Calu3 (cell line): ENCODE data around the gene SLC17A2. TPM values are rescaled to one million over a fixed set of nuclear protein-coding genes. Genes with fewer than 3 reads are reported as not detected.

Source experiments
- BruUV-seq: library from RNA; stranded (reverse); fragments of 400-500 nt; replicated peaks from 2 replicates; lab custom pipeline; 2021; lab: Mats Ljungman, UMichigan
- CTCF ChIA-PET: fragments of 300-600 bp; sonication (Branson Sonifier 250); formaldehyde crosslinking; loops from one replicate; lab custom pipeline; 2022; ENCODE audit warnings: antibody characterized with exemption; lab: Charles Lee
- DNase-seq: peaks from one replicate; pipeline ENCODE4 v3.0.0; 2022
- H3K27ac Mint-ChIP-seq: one replicate; pipeline ENCODE4 v1.8.0; 2022; ENCODE audit warnings: mixed read lengths; ENCODE audit not compliant: unreplicated experiment
- H3K27me3 Mint-ChIP-seq: one replicate; pipeline ENCODE4 v1.8.0; 2022; ENCODE audit warnings: mixed read lengths; ENCODE audit not compliant: unreplicated experiment
- H3K36me3 Mint-ChIP-seq: one replicate; pipeline ENCODE4 v1.8.0; 2022; ENCODE audit warnings: mild to moderate bottlenecking, moderate library complexity, mixed read lengths; ENCODE audit not compliant: insufficient read depth, unreplicated experiment
- H3K4me1 Mint-ChIP-seq: one replicate; pipeline ENCODE4 v1.8.0; 2022; ENCODE audit warnings: mild to moderate bottlenecking, low read depth, mixed read lengths; ENCODE audit not compliant: unreplicated experiment
- H3K4me3 Mint-ChIP-seq: one replicate; pipeline ENCODE4 v1.8.0; 2022; ENCODE audit warnings: mild to moderate bottlenecking, low read depth, moderate library complexity, mixed read lengths; ENCODE audit not compliant: unreplicated experiment
- H3K9me3 Mint-ChIP-seq: one replicate; pipeline ENCODE4 v1.8.0; 2022; ENCODE audit warnings: low read depth, mixed read lengths; ENCODE audit not compliant: unreplicated experiment
- CTCF ChIP-seq: fragments of 200-600 bp; IDR thresholded peaks from one replicate; pipeline ENCODE4 v1.8.0; 2022; ENCODE audit warnings: antibody characterized with exemption; ENCODE audit not compliant: unreplicated experiment
- intact Hi-C: fragments of 100-400 bp; cut with micrococcal nuclease; formaldehyde crosslinking; loops from one replicate; pipeline ENCODE4 v1.10.0; 2022; ENCODE audit not compliant: unreplicated experiment
- total RNA-seq: library from RNA; stranded (reverse); gene quantifications from 2 replicates; pipeline ENCODE4 v1.2.3, GENCODE V29; 2022

Gene SLC17A2
- total RNA-seq, 1 experiment from 2014 or later: not detected

- no TSS peak for BruUV-seq
- H3K27me3 Mint-ChIP-seq: no peaks in the 10 kb centered on the region
- H3K36me3 Mint-ChIP-seq: no peaks in the 10 kb centered on the region
- H3K9me3 Mint-ChIP-seq: no peaks in the 10 kb centered on the region
- no peak overlapping the region for H3K4me3 Mint-ChIP-seq
- intact Hi-C loops: no loop called here
- no peak overlapping the region for H3K27ac Mint-ChIP-seq
- DNase-seq: no peak
- CTCF ChIA-PET: interaction anchor here (0.6 to 0.7 kb wide), 3 partner anchors 29 to 203 kb away, joined by 3 to 6 read pairs (median 4); no protein-coding TSS in a partner anchor
- peaks cover 7% of the 10 kb centered on the region for H3K4me1 Mint-ChIP-seq
- no peak for TF ChIP-seq CTCF
These were observed 1.7 kb downstream of the SLC17A2 start for GRCh38 chr6:25928562-25929324.

- Mint-ChIP-seq H3K9me3 (no peaks in the 10 kb centered on the region), H3K27me3 (no peaks in the 10 kb centered on the region), H3K36me3 (no peaks in the 10 kb centered on the region), H3K27ac (no peak overlapping the region), H3K4me1 (peaks cover 7% of the 10 kb centered on the region), H3K4me3 (no peak overlapping the region)
- CTCF ChIA-PET: interaction anchor here (0.6 to 0.7 kb wide), 3 partner anchors 29 to 204 kb away, joined by 3 to 6 read pairs (median 4); no protein-coding TSS in a partner anchor
- intact Hi-C loops: no loop called here
- no peak for TF ChIP-seq CTCF
- DNase-seq: no peak
- BruUV-seq: no TSS peak
These were observed 2.7 kb downstream of the SLC17A2 start for GRCh38 chr6:25927756-25928216.

GRCh38 chr6:25927178-25927577 is 3.3 kb downstream of the SLC17A2 start:
- Mint-ChIP-seq H3K4me3 (no peak overlapping the region), H3K27ac (no peak overlapping the region), H3K36me3 (no peaks in the 10 kb centered on the region), H3K9me3 (no peaks in the 10 kb centered on the region), H3K27me3 (no peaks in the 10 kb centered on the region), H3K4me1 (peaks cover 7% of the 10 kb centered on the region)
- BruUV-seq: no TSS peak
- DNase-seq: no peak
- TF ChIP-seq CTCF: no peak
- CTCF ChIA-PET: no interaction called here
- intact Hi-C loops: no loop called here

- intact Hi-C loops: no loop called here
- Mint-ChIP-seq H3K9me3 (no peaks in the 10 kb centered on the region), H3K27ac (no peak overlapping the region), H3K36me3 (no peaks in the 10 kb centered on the region), H3K27me3 (no peaks in the 10 kb centered on the region), H3K4me3 (no peak overlapping the region), H3K4me1 (peaks cover 1% of the 10 kb centered on the region)
- no peak for TF ChIP-seq CTCF
- CTCF ChIA-PET: interaction anchor here (0.6 to 0.8 kb wide), 2 partner anchors 234 to 430 kb away, joined by 3 to 5 read pairs; no protein-coding TSS in a partner anchor
- BruUV-seq: no TSS peak
- DNase-seq: no peak
These were observed 4.6 kb downstream of the SLC17A2 start for GRCh38 chr6:25925876-25926275.
